PFSK-1 (cell line): ENCODE data around the gene SMIM44.

ENCODE experiments used
- FOXP2 ChIP-seq: optimal IDR thresholded peaks from 2 replicates; pipeline ENCODE3; 2011; ENCODE audit warnings: borderline replicate concordance, control low read depth, inconsistent platforms; ENCODE audit not compliant: insufficient read depth; ENCODE audit errors: extremely low read length, extremely low read depth
- POLR2AphosphoS5 ChIP-seq: IDR thresholded peaks from 2 replicates; pipeline ENCODE4 v1.6.1; 2012; ENCODE audit warnings: low read depth, mild to moderate bottlenecking, control low read depth, low read length, moderate library complexity
- SIN3A ChIP-seq: IDR thresholded peaks from 2 replicates; pipeline ENCODE4 v1.6.1; 2012; ENCODE audit warnings: mild to moderate bottlenecking, low read length, moderate library complexity, borderline replicate concordance; ENCODE audit not compliant: insufficient read depth
- TAF1 ChIP-seq: IDR thresholded peaks from 2 replicates; pipeline ENCODE4 v1.6.1; 2012; ENCODE audit warnings: low read length, control low read depth, borderline replicate concordance; ENCODE audit not compliant: insufficient read depth
- TF ChIP-seq, protein P1 (sequence below), 2 experiments: IDR thresholded peaks; 2 replicates each; pipeline versions ENCODE4 v1.6.1 to v1.8.0; 2011 to 2012; ENCODE audit warnings: low read depth in 2 of 2, low read length in 2 of 2, control low read depth in 1 of 2, inconsistent platforms in 1 of 2, mild to moderate bottlenecking in 1 of 2, moderate library complexity in 1 of 2; ENCODE audit not compliant: insufficient read depth in 1 of 2

The SMIM44 gene

GRCh38 chr19:3471954-3472655, 11.1 kb downstream of the SMIM44 start:
- TF ChIP-seq SIN3A (no peak), POLR2AphosphoS5 (no peak), TAF1 (no peak), FOXP2 (no peak)
- TF ChIP-seq, protein P1, sequence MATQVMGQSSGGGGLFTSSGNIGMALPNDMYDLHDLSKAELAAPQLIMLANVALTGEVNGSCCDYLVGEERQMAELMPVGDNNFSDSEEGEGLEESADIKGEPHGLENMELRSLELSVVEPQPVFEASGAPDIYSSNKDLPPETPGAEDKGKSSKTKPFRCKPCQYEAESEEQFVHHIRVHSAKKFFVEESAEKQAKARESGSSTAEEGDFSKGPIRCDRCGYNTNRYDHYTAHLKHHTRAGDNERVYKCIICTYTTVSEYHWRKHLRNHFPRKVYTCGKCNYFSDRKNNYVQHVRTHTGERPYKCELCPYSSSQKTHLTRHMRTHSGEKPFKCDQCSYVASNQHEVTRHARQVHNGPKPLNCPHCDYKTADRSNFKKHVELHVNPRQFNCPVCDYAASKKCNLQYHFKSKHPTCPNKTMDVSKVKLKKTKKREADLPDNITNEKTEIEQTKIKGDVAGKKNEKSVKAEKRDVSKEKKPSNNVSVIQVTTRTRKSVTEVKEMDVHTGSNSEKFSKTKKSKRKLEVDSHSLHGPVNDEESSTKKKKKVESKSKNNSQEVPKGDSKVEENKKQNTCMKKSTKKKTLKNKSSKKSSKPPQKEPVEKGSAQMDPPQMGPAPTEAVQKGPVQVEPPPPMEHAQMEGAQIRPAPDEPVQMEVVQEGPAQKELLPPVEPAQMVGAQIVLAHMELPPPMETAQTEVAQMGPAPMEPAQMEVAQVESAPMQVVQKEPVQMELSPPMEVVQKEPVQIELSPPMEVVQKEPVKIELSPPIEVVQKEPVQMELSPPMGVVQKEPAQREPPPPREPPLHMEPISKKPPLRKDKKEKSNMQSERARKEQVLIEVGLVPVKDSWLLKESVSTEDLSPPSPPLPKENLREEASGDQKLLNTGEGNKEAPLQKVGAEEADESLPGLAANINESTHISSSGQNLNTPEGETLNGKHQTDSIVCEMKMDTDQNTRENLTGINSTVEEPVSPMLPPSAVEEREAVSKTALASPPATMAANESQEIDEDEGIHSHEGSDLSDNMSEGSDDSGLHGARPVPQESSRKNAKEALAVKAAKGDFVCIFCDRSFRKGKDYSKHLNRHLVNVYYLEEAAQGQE (IDR thresholded peaks at IDR 0.05; ENCODE audit: insufficient read depth in 1 of 2, low read depth in 2 of 2, low read length in 2 of 2): no peak

GRCh38 chr19:3470500-3471128, 12.6 kb downstream of the SMIM44 start:
- TF ChIP-seq, protein P1 (IDR thresholded peaks at IDR 0.05; ENCODE audit: insufficient read depth in 1 of 2, low read depth in 2 of 2, low read length in 2 of 2): no peak
- no peak for TF ChIP-seq TAF1
- no peak for TF ChIP-seq SIN3A
- TF ChIP-seq FOXP2: no peak
- no peak for TF ChIP-seq POLR2AphosphoS5

GRCh38 chr19:3469638-3470499, 13.4 kb downstream of the SMIM44 start:
- no peak for TF ChIP-seq TAF1
- no peak for TF ChIP-seq FOXP2
- TF ChIP-seq POLR2AphosphoS5: peak; percentile 17; the same call in 1 of the 2 replicates

- TF ChIP-seq, protein P1 (IDR thresholded peaks at IDR 0.05; ENCODE audit: insufficient read depth in 1 of 2, low read depth in 2 of 2, low read length in 2 of 2): no peak
- TF ChIP-seq POLR2AphosphoS5: 0 out of 2 replicates have a peak, but pooled peaks have one; percentile 7
These were observed 15.0 kb downstream of the SMIM44 start for GRCh38 chr19:3468211-3468610.

DNA sequence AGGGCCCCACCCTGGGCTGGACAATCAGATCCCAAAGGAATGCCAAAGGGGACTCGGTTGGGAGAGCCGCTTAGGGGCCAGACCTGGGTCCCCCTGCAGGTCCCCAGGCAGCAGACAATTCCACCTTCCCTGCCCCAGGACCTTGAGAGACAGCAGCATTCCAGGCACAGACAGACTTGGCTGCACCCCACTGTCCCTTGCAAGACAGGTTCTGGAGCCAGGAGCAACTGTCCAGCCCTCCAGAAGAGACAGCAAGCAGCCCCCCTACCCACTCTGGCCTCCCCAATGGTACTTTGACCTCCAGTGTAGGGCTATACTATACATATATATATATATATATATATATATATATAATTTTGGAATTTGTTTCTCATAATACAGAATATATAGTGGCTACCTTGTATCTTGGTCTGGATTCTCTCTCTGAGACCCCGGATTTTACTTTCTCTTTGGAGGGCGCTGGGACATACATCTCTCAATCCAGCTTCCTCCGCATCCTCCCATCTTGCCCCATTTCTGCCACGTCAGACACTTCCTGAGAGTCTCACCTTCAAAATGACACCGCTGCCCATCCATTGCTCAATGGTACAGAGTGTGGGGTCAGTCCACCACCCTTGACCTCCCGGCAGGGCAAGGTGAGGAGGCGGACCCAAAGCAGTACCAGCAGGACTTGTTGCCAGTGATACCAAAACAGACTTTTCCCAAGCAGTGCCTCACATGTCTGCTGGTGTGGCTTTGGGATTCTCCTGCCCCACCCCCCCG, 15.6 kb downstream of the SMIM44 start:
- no peak for TF ChIP-seq TAF1
- no peak for TF ChIP-seq FOXP2
- TF ChIP-seq POLR2AphosphoS5: 0 out of 2 replicates have a peak, but pooled peaks have one; percentile 7
- TF ChIP-seq, protein P1 (IDR thresholded peaks at IDR 0.05; ENCODE audit: insufficient read depth in 1 of 2, low read depth in 2 of 2, low read length in 2 of 2): no peak
- TF ChIP-seq SIN3A: no peak
